WTC11 (cell line): ENCODE measurements around the gene TMEM164. TPM values are rescaled to one million over a fixed set of nuclear protein-coding genes. Genes with fewer than 3 reads are reported as not detected.

ENCODE experiments used
- ATAC-seq: fragments of 200-7000 bp; cut with Tn5 transposase; 2 replicates; pipeline ENCODE4 v1.10.0; 2021; ENCODE audit warnings: mild to moderate bottlenecking, moderate library complexity
- CTCF ChIA-PET: fragments of 300-600 bp; sonication (Branson Sonifier 250); formaldehyde crosslinking; loops from one replicate; lab custom pipeline; 2021; ENCODE audit warnings: antibody characterized with exemption; lab: Charles Lee
- POLR2A ChIA-PET: fragments of 350-600 bp; sonication (Branson Sonifier 250); formaldehyde crosslinking; loops from one replicate; lab custom pipeline; 2021; ENCODE audit warnings: antibody characterized with exemption; lab: Charles Lee
- DNase-seq: peaks from one replicate; pipeline ENCODE4 v3.0.0; 2021; ENCODE audit warnings: low spot score
- H3K27ac Mint-ChIP-seq: 2 replicates; pipeline ENCODE4 v1.8.0; 2021; ENCODE audit warnings: mixed read lengths
- H3K27me3 Mint-ChIP-seq: 2 replicates; pipeline ENCODE4 v1.8.0; 2021; ENCODE audit warnings: low read depth, mild to moderate bottlenecking, moderate library complexity, mixed read lengths
- H3K36me3 Mint-ChIP-seq: 2 replicates; pipeline ENCODE4 v1.8.0; 2021; ENCODE audit warnings: mixed read lengths
- H3K4me1 Mint-ChIP-seq: 2 replicates; pipeline ENCODE4 v1.8.0; 2022; ENCODE audit warnings: mixed read lengths
- H3K4me3 Mint-ChIP-seq: 2 replicates; pipeline ENCODE4 v1.8.0; 2021; ENCODE audit warnings: mild to moderate bottlenecking, moderate library complexity, mixed read lengths
- H3K9me3 Mint-ChIP-seq: 2 replicates; pipeline ENCODE4 v1.8.0; 2021; ENCODE audit warnings: mixed read lengths
- ATF3 ChIP-seq: sonication (generic); formaldehyde crosslinking; conservative IDR thresholded peaks from 2 replicates; pipeline ENCODE4 v1.8.1; 2022; ENCODE audit warnings: mild to moderate bottlenecking, missing genetic modification reagents
- CREM ChIP-seq: sonication (generic); formaldehyde crosslinking; IDR thresholded peaks from 2 replicates; pipeline ENCODE4 v1.8.1; 2022; ENCODE audit warnings: mild to moderate bottlenecking, missing genetic modification reagents, moderate library complexity
- MLX ChIP-seq: sonication (generic); formaldehyde crosslinking; IDR thresholded peaks from 2 replicates; pipeline ENCODE4 v1.8.1; 2023; ENCODE audit warnings: mild to moderate bottlenecking, missing genetic modification reagents, moderate library complexity
- NR3C1 ChIP-seq: sonication (generic); formaldehyde crosslinking; conservative IDR thresholded peaks from 2 replicates; pipeline ENCODE4 v1.8.1; 2023; ENCODE audit warnings: low read depth, mild to moderate bottlenecking, missing genetic modification reagents
- PRDM15 ChIP-seq: sonication (generic); formaldehyde crosslinking; IDR thresholded peaks from 2 replicates; pipeline ENCODE4 v1.8.0; 2022; ENCODE audit warnings: missing genetic modification reagents
- PRRX2 ChIP-seq: fragments of 250-450 bp; sonication (Bioruptor Pico); IDR thresholded peaks from 2 replicates; pipeline ENCODE4 v1.8.0; 2021; ENCODE audit warnings: mild to moderate bottlenecking
- SOX15 ChIP-seq: fragments of 250-450 bp; sonication (Bioruptor Pico); IDR thresholded peaks from 2 replicates; pipeline ENCODE4 v1.9.0; 2021; ENCODE audit warnings: mild to moderate bottlenecking
- ZBTB21 ChIP-seq: sonication (generic); formaldehyde crosslinking; IDR thresholded peaks from 2 replicates; pipeline ENCODE4 v1.8.1; 2023; ENCODE audit warnings: mild to moderate bottlenecking, missing genetic modification reagents, borderline replicate concordance
- ZNF317 ChIP-seq: sonication (generic); formaldehyde crosslinking; IDR thresholded peaks from 2 replicates; pipeline ENCODE4 v1.8.1; 2023; ENCODE audit warnings: low read depth, mild to moderate bottlenecking, moderate library complexity, missing genetic modification reagents, borderline replicate concordance
- ZNF425 ChIP-seq: fragments of 250-450 bp; sonication (Bioruptor Pico); conservative IDR thresholded peaks from 2 replicates; pipeline ENCODE4 v1.9.0; 2021; ENCODE audit warnings: mild to moderate bottlenecking
- total RNA-seq: library from RNA; stranded (reverse); gene quantifications from 3 replicates; pipeline ENCODE4 v1.2.3, GENCODE V29; 2021
- TF ChIP-seq, protein P1 (sequence below): sonication (generic); formaldehyde crosslinking; IDR thresholded peaks from 2 replicates; pipeline ENCODE4 v1.8.1; 2023; ENCODE audit warnings: mild to moderate bottlenecking, missing genetic modification reagents, borderline replicate concordance
- TF ChIP-seq, protein P2 (sequence below): sonication (generic); formaldehyde crosslinking; IDR thresholded peaks from 2 replicates; pipeline ENCODE4 v1.8.1; 2022; ENCODE audit warnings: missing genetic modification reagents, borderline replicate concordance
- TF ChIP-seq, protein P3 (sequence below): sonication (generic); formaldehyde crosslinking; IDR thresholded peaks from 2 replicates; pipeline ENCODE4 v1.8.1; 2022; ENCODE audit warnings: low read depth, mild to moderate bottlenecking, moderate library complexity, missing genetic modification reagents, borderline replicate concordance

TMEM164 gene
- total RNA-seq, 1 experiment from 2014 or later, result 16.0 TPM

DNA sequence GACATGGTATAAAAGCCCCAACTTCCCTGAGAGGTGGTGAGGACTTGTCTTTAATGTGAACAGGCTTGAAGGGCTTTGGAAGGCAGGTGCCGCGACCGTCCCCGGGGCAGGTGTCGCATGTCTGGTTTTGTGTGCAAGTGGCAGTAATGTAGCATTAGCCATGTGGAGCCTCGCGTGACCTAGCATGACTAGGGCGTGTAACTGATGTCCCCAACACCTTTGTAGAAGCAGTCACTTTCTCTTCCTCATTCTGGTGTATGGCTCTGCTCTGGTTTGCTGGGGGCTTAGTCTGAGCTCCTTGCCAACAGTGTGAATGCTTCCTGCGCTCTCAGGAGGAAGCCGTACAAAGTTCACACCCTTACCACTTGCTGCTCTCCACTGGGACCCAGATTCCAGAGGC lies 169.3 kb downstream of the TMEM164 start:
- ATAC-seq (no peak), DNase-seq (no peak)
- POLR2A ChIA-PET, result no interaction called here
- TF ChIP-seq NR3C1 (CRISPR knock-in tag) (no peak), PRRX2 (CRISPR knock-in tag) (no peak)
- Mint-ChIP-seq H3K9me3 (no peaks in the 10 kb centered on the region), H3K36me3 (no peaks in the 10 kb centered on the region), H3K27ac (no peak overlapping the region), H3K4me1 (peaks cover 5% of the 10 kb centered on the region), H3K4me3 (no peak overlapping the region), H3K27me3 (no peaks in the 10 kb centered on the region)
- CTCF ChIA-PET, result interaction anchor here (1.4 to 1.9 kb wide), 2 partner anchors 12 to 246 kb away, joined by 4 to 9 read pairs; no protein-coding TSS in a partner anchor

DNA sequence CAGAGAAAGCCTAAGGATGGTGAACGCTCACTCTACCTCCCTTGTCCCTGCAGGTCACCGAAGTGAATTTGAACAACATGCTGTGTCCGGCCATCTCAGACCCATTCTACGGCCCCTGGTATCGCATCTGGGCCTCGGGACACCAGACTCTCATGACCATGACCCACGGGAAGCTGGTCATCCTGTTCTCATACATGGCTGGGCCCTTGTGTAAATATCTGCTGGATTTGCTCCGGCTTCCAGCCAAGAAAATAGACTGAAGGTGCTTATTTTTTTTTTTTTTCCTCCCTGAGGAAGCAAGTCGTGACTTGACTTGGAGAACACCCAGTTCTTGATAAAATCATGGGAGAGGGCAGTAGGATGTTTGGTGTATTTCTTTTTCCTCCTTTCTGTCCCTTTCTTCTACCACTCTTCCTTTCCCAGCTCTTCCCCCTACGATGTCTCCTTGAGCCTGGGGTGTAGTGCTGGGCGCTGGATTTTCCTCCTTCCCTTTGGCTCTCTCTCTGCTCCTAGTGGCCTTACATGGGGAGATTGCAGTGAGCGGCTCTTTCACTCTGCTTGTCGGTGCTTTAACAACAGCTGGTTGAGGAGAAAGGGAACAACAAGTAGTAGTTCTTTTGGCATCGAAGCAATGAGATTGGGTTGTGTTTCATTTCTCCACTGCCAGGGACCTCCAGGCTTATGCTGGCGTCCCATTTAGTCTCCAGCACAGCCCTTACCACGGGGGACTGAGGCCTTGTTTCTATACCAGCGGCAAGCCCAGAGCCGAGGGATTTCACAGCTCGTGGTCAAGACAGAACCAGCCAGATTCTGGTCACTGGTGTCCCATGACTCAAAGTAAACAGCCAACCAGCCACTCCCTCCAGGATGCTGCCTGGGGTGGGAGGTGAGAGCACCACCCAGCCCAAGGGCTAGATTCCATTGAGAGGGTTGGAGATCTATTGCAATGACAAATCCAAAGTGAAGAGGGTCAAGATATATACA lies 170.6 kb downstream of the TMEM164 start:
- POLR2A ChIA-PET, result no interaction called here
- H3K36me3 Mint-ChIP-seq, result no peaks in the 10 kb centered on the region
- H3K4me3 Mint-ChIP-seq, result no peak overlapping the region
- TF ChIP-seq CREM (CRISPR knock-in tag), result no peak
- no peaks in the 10 kb centered on the region for H3K9me3 Mint-ChIP-seq
- peaks cover 5% of the 10 kb centered on the region for H3K4me1 Mint-ChIP-seq
- DNase-seq, result no peak
- H3K27ac Mint-ChIP-seq, result no peak overlapping the region; the same call in 1 of the 2 replicates
- no peaks in the 10 kb centered on the region for H3K27me3 Mint-ChIP-seq
- CTCF ChIA-PET, result interaction anchor here (1.0 to 1.9 kb wide), 4 partner anchors 13 to 245 kb away, joined by 3 to 9 read pairs (median 4); no protein-coding TSS in a partner anchor
- no peak for ATAC-seq

DNA sequence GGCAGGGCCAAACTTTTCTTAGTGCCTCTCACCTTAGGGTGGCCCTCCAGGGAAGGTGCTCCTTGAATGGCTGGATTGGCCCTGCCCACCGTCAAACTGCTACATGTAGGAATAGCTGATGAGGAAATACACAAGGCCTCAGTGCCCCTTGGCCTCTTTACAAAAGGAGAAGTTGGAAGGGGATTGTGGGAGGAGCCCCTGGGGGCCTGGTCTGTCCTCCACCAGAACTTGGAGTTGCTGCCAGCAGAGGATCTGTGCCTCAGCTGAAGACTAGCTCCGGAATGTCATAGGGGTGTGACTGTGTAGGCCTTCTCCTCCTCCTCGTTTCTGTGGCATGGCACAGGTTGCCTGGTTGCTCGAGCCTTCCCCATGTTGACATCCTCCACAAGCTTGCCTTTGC lies 172.2 kb downstream of the TMEM164 start:
- POLR2A ChIA-PET, result no interaction called here
- no peak for ATAC-seq
- Mint-ChIP-seq H3K27ac (no peak overlapping the region), H3K9me3 (no peaks in the 10 kb centered on the region), H3K27me3 (no peaks in the 10 kb centered on the region), H3K36me3 (no peaks in the 10 kb centered on the region), H3K4me1 (peaks cover 7% of the 10 kb centered on the region), H3K4me3 (no peak overlapping the region)
- CTCF ChIA-PET, result interaction anchor here (0.7 kb wide), 1 partner anchor 233 kb away, joined by 3 read pairs; no protein-coding TSS in a partner anchor
- no peak for DNase-seq
- TF ChIP-seq SOX15 (CRISPR knock-in tag) (no peak), ATF3 (CRISPR knock-in tag) (no peak), ZNF425 (CRISPR knock-in tag) (no peak), PRDM15 (CRISPR knock-in tag) (no peak), PRRX2 (CRISPR knock-in tag) (no peak), ZNF317 (CRISPR knock-in tag) (no peak), MLX (CRISPR knock-in tag) (no peak), ZBTB21 (CRISPR knock-in tag) (no peak)
- TF ChIP-seq, protein P1, sequence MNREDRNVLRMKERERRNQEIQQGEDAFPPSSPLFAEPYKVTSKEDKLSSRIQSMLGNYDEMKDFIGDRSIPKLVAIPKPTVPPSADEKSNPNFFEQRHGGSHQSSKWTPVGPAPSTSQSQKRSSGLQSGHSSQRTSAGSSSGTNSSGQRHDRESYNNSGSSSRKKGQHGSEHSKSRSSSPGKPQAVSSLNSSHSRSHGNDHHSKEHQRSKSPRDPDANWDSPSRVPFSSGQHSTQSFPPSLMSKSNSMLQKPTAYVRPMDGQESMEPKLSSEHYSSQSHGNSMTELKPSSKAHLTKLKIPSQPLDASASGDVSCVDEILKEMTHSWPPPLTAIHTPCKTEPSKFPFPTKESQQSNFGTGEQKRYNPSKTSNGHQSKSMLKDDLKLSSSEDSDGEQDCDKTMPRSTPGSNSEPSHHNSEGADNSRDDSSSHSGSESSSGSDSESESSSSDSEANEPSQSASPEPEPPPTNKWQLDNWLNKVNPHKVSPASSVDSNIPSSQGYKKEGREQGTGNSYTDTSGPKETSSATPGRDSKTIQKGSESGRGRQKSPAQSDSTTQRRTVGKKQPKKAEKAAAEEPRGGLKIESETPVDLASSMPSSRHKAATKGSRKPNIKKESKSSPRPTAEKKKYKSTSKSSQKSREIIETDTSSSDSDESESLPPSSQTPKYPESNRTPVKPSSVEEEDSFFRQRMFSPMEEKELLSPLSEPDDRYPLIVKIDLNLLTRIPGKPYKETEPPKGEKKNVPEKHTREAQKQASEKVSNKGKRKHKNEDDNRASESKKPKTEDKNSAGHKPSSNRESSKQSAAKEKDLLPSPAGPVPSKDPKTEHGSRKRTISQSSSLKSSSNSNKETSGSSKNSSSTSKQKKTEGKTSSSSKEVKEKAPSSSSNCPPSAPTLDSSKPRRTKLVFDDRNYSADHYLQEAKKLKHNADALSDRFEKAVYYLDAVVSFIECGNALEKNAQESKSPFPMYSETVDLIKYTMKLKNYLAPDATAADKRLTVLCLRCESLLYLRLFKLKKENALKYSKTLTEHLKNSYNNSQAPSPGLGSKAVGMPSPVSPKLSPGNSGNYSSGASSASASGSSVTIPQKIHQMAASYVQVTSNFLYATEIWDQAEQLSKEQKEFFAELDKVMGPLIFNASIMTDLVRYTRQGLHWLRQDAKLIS (CRISPR knock-in tag), result no peak
- TF ChIP-seq, protein P2, sequence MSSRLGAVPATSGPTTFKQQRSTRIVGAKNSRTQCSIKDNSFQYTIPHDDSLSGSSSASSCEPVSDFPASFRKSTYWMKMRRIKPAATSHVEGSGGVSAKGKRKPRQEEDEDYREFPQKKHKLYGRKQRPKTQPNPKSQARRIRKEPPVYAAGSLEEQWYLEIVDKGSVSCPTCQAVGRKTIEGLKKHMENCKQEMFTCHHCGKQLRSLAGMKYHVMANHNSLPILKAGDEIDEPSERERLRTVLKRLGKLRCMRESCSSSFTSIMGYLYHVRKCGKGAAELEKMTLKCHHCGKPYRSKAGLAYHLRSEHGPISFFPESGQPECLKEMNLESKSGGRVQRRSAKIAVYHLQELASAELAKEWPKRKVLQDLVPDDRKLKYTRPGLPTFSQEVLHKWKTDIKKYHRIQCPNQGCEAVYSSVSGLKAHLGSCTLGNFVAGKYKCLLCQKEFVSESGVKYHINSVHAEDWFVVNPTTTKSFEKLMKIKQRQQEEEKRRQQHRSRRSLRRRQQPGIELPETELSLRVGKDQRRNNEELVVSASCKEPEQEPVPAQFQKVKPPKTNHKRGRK (CRISPR knock-in tag), result no peak
- TF ChIP-seq, protein P3, sequence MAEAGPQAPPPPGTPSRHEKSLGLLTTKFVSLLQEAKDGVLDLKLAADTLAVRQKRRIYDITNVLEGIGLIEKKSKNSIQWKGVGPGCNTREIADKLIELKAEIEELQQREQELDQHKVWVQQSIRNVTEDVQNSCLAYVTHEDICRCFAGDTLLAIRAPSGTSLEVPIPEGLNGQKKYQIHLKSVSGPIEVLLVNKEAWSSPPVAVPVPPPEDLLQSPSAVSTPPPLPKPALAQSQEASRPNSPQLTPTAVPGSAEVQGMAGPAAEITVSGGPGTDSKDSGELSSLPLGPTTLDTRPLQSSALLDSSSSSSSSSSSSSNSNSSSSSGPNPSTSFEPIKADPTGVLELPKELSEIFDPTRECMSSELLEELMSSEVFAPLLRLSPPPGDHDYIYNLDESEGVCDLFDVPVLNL (CRISPR knock-in tag), result no peak
